Vagina (tissue), 2 donors: ENCODE data around the gene C2orf49.

Experiments
- POLR2A ChIP-seq, 2 donors: fragments of 450-650 bp; IDR thresholded peaks; one replicate each; pipeline ENCODE4 v1.6.1; 2017; ENCODE audit warnings: antibody characterized with exemption in 2 of 2, mild to moderate bottlenecking in 2 of 2, moderate library complexity in 2 of 2
- POLR2AphosphoS5 ChIP-seq, 2 donors: sonication (generic); formaldehyde crosslinking; IDR thresholded peaks; one replicate each; pipeline ENCODE4 v1.9.0; 2017; ENCODE audit warnings: antibody characterized with exemption in 2 of 2, mild to moderate bottlenecking in 2 of 2, low read depth in 1 of 2; ENCODE audit not compliant: insufficient read depth in 1 of 2
- TF ChIP-seq, protein P1 (sequence below), 3 experiments: fragments of 450-650 bp in 2 of 3; fragments of 200-600 bp in 1 of 3; sonication (generic) in 1 of 3; IDR thresholded peaks; one replicate each; pipeline ENCODE4 v1.5.1; 2017 to 2019; ENCODE audit warnings: antibody characterized with exemption in 3 of 3, mild to moderate bottlenecking in 2 of 3, moderate library complexity in 2 of 3

- TF ChIP-seq, protein P1, sequence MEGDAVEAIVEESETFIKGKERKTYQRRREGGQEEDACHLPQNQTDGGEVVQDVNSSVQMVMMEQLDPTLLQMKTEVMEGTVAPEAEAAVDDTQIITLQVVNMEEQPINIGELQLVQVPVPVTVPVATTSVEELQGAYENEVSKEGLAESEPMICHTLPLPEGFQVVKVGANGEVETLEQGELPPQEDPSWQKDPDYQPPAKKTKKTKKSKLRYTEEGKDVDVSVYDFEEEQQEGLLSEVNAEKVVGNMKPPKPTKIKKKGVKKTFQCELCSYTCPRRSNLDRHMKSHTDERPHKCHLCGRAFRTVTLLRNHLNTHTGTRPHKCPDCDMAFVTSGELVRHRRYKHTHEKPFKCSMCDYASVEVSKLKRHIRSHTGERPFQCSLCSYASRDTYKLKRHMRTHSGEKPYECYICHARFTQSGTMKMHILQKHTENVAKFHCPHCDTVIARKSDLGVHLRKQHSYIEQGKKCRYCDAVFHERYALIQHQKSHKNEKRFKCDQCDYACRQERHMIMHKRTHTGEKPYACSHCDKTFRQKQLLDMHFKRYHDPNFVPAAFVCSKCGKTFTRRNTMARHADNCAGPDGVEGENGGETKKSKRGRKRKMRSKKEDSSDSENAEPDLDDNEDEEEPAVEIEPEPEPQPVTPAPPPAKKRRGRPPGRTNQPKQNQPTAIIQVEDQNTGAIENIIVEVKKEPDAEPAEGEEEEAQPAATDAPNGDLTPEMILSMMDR (IDR thresholded peaks at IDR 0.05), result no peak
- no peak for TF ChIP-seq POLR2A (IDR thresholded peaks at IDR 0.05)
- TF ChIP-seq POLR2AphosphoS5 (IDR thresholded peaks at IDR 0.05; ENCODE audit: insufficient read depth in 1 of 2, low read depth in 1 of 2), result no peak
Measured at GRCh38 chr2:105290981-105291660, 46.2 kb upstream of the C2orf49 start.
